Spleen (tissue), 11 donors: ENCODE data around the gene ALDH3A2. TPM values are rescaled to one million over a fixed set of nuclear protein-coding genes. Genes with fewer than 3 reads are reported as not detected.
A peak's percentile ranks its signal among the peaks of the same experiment; 100 is the strongest.

Experiments used
- DNase-seq: peaks from one replicate; pipeline ENCODE4 v3.0.0-alpha.2; 2020
- H3K27ac ChIP-seq, 8 donors: fragments of 200-600 bp; sonication (generic) in 7 of 8; 1 replicate in 4 of 8; 2 replicates in 4 of 8; pipeline versions ENCODE4 v1.5.0 to v1.8.0; 2016 to 2021; ENCODE audit warnings: inconsistent platforms in 4 of 8, mild to moderate bottlenecking in 4 of 8, moderate library complexity in 1 of 8
- H3K27me3 ChIP-seq, 7 donors: fragments of 200-600 bp; sonication (generic) in 6 of 7; replicated peaks in 1 of 7; 1 replicate in 4 of 7; 2 replicates in 3 of 7; pipeline versions ENCODE4 v1.5.0 to v1.8.0; 2016 to 2021; ENCODE audit warnings: inconsistent platforms in 3 of 7, mild to moderate bottlenecking in 1 of 7
- H3K36me3 ChIP-seq, 6 donors: fragments of 200-600 bp; sonication (generic) in 5 of 6; 1 replicate in 4 of 6; 2 replicates in 2 of 6; pipeline versions ENCODE4 v1.5.0 to v1.8.0; 2016 to 2021; ENCODE audit warnings: inconsistent platforms in 2 of 6
- H3K4me1 ChIP-seq, 6 donors: fragments of 200-600 bp; sonication (generic) in 5 of 6; 1 replicate in 3 of 6; 2 replicates in 3 of 6; pipeline versions ENCODE4 v1.5.0 to v1.8.0; 2016 to 2021; ENCODE audit warnings: inconsistent platforms in 3 of 6
- H3K4me3 ChIP-seq, 8 donors: fragments of 200-600 bp; sonication (generic) in 7 of 8; 1 replicate in 4 of 8; 2 replicates in 4 of 8; pipeline versions ENCODE4 v1.5.0 to v1.8.0; 2016 to 2021; ENCODE audit warnings: inconsistent platforms in 4 of 8, mild to moderate bottlenecking in 4 of 8, moderate library complexity in 2 of 8
- H3K9me3 ChIP-seq, 8 donors: fragments of 200-600 bp; sonication (generic) in 7 of 8; 1 replicate in 4 of 8; 2 replicates in 4 of 8; pipeline versions ENCODE4 v1.5.0 to v1.8.0; 2016 to 2021; ENCODE audit warnings: inconsistent platforms in 4 of 8
- CTCF ChIP-seq, 11 experiments: fragments of 200-600 bp in 7 of 11; fragments of 450-650 bp in 4 of 11; sonication (generic) in 4 of 11; IDR thresholded peaks in 8 of 11; conservative IDR thresholded peaks in 3 of 11; 1 replicate in 7 of 11; 2 replicates in 4 of 11; pipeline versions ENCODE4 v1.4.0 to v1.8.0; 2016 to 2021; ENCODE audit warnings: antibody characterized with exemption in 11 of 11, inconsistent platforms in 4 of 11, mild to moderate bottlenecking in 1 of 11
- POLR2A ChIP-seq, 3 donors: fragments of 450-650 bp; IDR thresholded peaks; one replicate each; pipeline ENCODE4 v1.5.1; 2017; ENCODE audit warnings: antibody characterized with exemption in 3 of 3, mild to moderate bottlenecking in 1 of 3
- POLR2AphosphoS5 ChIP-seq, 3 donors: sonication (generic); formaldehyde crosslinking; IDR thresholded peaks; one replicate each; pipeline ENCODE4 v1.5.1; 2017; ENCODE audit warnings: antibody characterized with exemption in 3 of 3
- WGBS, 5 donors: extraction: QIAGEN DNeasy Blood & Tissue Kit in 3 of 5; methylation state at CpG; one replicate each; pipeline versions ENCODE4 v1.1.5 to v1.1.7; 2013 to 2018; 5-methylcytosine and 5-hydroxymethylcytosine counted together
- intact Hi-C: fragments of 100-400 bp; cut with DNase I; formaldehyde crosslinking; loops from one replicate; pipeline ENCODE4 v1.15.0; 2023; ENCODE audit warnings: low total_unique reads
- polyA plus RNA-seq, 3 donors: library from polyadenylated mRNA; stranded (reverse); fragments of 200-250 nt; gene quantifications; one replicate each; pipeline ENCODE4 v1.2.1, GENCODE V29; 2013
- total RNA-seq, 7 donors: library from RNA; depleted of rRNA in 3 of 7; stranded (reverse); fragments of >200 nt in 3 of 7; fragmentation: NEBNext Ultra II Directional in 4 of 7; extraction: Animal tissue kit (Norgen Biotek cat#: 25700) in 4 of 7; gene quantifications; one replicate each; pipeline versions ENCODE4 v1.1.0 to v1.2.1, GENCODE V29; 2016 to 2021
- donor health status: healthy with polysubstance abuse.
- donor health status: DM: no; HTN: no; CAD: no; lungs with moderate emphysema.
- donor health status: DM: no; HTN: no; CAD: no.
- donor health status: Bipolar disorder and iron deficiency.
- donor health status: healthy.
- donor health status: DM: no; HTN: no; CAD: no.
- donor health status: DM: yes; HTN: yes; CAD: no.

The ALDH3A2 gene
- total and polyA plus RNA-seq, 10 donors = 14.4 to 73.1 (median 50.7) TPM

DNA sequence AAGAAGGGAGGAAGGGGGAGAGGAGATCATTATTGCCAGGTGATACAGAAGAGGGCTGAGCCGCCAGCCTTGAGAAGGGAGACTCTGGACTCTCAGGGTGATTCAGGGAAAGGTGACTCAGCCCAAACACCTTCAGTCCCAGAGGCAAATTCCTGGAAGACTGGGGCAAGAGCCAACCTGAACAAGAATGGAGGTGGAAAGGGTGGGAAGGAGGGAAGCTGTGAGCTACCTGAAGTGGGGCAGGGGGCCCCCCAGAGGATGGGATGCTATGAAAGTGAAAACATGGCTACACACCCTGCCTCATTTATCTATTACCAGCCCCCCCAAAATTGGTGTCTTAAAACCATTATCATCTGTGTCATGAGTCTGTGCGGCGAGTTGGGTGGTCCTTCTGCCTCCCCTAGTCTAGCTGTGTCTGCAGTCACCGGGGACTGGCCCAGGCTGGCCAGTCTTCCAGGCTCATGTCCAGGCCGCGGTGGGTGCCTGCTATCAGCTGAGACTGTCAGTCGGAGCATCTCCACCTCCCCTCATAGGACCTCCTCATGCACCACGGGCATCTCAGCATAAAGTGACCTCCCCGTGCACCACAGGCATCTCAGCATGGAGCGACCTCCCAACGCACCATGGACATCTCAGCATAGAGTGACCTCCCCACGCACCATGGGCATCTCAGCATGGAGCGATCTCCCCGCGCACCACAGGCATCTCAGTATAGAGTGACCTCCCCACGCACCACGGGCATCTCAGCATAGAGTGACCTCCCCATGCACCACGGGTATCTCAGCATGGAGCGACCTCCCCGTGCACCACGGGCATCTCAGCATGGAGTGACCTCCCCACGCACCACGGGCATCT is 71.0 kb downstream of the ALDH3A2 start:
- no peak for TF ChIP-seq CTCF (IDR thresholded peaks at IDR 0.05 in 8 of 11, conservative IDR thresholded peaks at IDR 0.05 in 3 of 11)
- no peak for TF ChIP-seq POLR2AphosphoS5 (IDR thresholded peaks at IDR 0.05)
- no peak for TF ChIP-seq POLR2A (IDR thresholded peaks at IDR 0.05)
- no peaks in the 10 kb centered on the region for H3K27me3 ChIP-seq
- intact Hi-C loops = no loop called here
- H3K9me3 ChIP-seq = no peaks in the 10 kb centered on the region
- no peak overlapping the region for H3K27ac ChIP-seq
- H3K4me1 ChIP-seq = peaks cover 2 to 23% (median 13%) of the 10 kb centered on the region in 6 donors
- no peaks in the 10 kb centered on the region for H3K36me3 ChIP-seq
- DNase-seq = no peak
- WGBS, 5 donors = 83 to 94% (median 92%) methylated on average over 19 to 23 of the region's 23 CpGs
- H3K4me3 ChIP-seq = no peak overlapping the region

GRCh38 chr17:19720210-19720475 is 71.6 kb downstream of the ALDH3A2 start:
- TF ChIP-seq POLR2AphosphoS5 (IDR thresholded peaks at IDR 0.05) (no peak), CTCF (IDR thresholded peaks at IDR 0.05 in 8 of 11, conservative IDR thresholded peaks at IDR 0.05 in 3 of 11) (no peak), POLR2A (IDR thresholded peaks at IDR 0.05) (no peak)
- Histone ChIP-seq H3K4me1 (peaks cover 6 to 28% (median 19%) of the 10 kb centered on the region in 6 donors), H3K36me3 (no peaks in the 10 kb centered on the region), H3K27me3 (no peaks in the 10 kb centered on the region), H3K27ac (no peak overlapping the region), H3K4me3 (no peak overlapping the region), H3K9me3 (no peaks in the 10 kb centered on the region)
- intact Hi-C loops = no loop called here
- DNase-seq = no peak
- 56 to 83% (median 75%) methylated on average over 5 of the region's 5 CpGs for WGBS, 5 donors

DNA sequence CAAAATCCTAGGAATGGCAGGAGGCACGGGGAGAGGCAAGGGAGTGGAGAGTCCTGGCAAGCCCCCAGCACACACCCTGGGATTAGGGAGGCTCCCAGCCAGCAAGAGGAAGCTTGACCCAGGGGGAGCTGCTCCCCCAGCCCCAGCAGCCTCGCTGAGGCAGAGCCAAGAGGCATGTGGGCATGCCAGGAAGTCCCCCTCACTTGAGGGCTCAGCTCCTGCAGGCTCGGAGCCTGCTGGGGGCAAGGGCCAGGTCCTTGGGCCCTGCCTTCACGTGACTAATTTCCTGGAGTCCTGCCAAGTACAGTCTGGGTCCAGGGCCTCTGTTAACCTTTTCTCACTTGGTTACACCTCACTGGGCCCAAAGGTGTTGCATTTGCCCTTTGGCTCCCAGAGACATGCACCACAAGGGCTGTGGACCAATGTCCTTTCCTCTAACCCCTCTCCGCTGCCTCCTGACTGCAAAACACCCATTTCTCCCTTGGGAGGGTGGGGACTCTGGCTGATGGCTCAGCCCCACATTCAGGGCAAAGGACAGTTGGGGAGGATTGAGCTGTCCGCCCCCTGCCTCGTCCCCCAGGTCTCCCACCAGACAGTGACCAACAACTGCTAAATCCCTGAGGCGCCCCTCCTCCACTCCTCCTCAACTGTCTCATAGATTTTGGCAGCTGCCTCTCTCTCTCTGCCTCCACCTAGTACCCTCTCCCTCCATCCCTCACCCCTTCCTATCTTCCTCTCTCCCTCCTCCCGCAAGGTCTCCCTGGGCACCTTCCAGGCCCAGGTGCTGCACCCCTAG is 72.3 kb downstream of the ALDH3A2 start:
- 52 to 66% (median 56%) methylated on average over 8 to 9 of the region's 9 CpGs for WGBS, 5 donors

GRCh38 chr17:19723964-19724363 is 75.4 kb downstream of the ALDH3A2 start:
- intact Hi-C loops = no loop called here
- H3K4me3 ChIP-seq = peak overlapping the region in 3 of 8 donors; percentile 9 to 66 (median 35)
- peaks cover 13 to 58% (median 39%) of the 10 kb centered on the region in 6 donors for H3K4me1 ChIP-seq
- no peaks in the 10 kb centered on the region for H3K36me3 ChIP-seq
- H3K27me3 ChIP-seq = no peaks in the 10 kb centered on the region
- H3K27ac ChIP-seq = peak overlapping the region in 6 of 8 donors; percentile 51 to 78 (median 74)
- 99 to 100% (median 100%) methylated on average over 1 of the region's 1 CpG for WGBS, 5 donors
- no peaks in the 10 kb centered on the region for H3K9me3 ChIP-seq
- TF ChIP-seq POLR2A (IDR thresholded peaks at IDR 0.05) (no peak), POLR2AphosphoS5 (IDR thresholded peaks at IDR 0.05) (no peak), CTCF (IDR thresholded peaks at IDR 0.05 in 8 of 11, conservative IDR thresholded peaks at IDR 0.05 in 3 of 11) (no peak)
- DNase-seq = no peak

More for the DNA sequence above, 72.3 kb downstream of the ALDH3A2 start:
- Histone ChIP-seq H3K4me3 (no peak overlapping the region), H3K9me3 (no peaks in the 10 kb centered on the region), H3K4me1 (peaks cover 6 to 35% (median 20%) of the 10 kb centered on the region in 6 donors), H3K27me3 (no peaks in the 10 kb centered on the region), H3K27ac (no peak overlapping the region), H3K36me3 (no peaks in the 10 kb centered on the region)
- no peak for DNase-seq
- intact Hi-C loops = no loop called here
- peak in 2 of 3 donors; percentile 35 to 37 for TF ChIP-seq POLR2AphosphoS5 (IDR thresholded peaks at IDR 0.05)
- TF ChIP-seq POLR2A (IDR thresholded peaks at IDR 0.05) = no peak
